ENCODE measurements around the gene DIPK1A. TPM values are rescaled to one million over a fixed set of nuclear protein-coding genes. Genes with fewer than 3 reads are reported as not detected.

DIPK1A gene
- total RNA-seq, 1 experiment from 2014 or later, result 4.8 TPM

DNA sequence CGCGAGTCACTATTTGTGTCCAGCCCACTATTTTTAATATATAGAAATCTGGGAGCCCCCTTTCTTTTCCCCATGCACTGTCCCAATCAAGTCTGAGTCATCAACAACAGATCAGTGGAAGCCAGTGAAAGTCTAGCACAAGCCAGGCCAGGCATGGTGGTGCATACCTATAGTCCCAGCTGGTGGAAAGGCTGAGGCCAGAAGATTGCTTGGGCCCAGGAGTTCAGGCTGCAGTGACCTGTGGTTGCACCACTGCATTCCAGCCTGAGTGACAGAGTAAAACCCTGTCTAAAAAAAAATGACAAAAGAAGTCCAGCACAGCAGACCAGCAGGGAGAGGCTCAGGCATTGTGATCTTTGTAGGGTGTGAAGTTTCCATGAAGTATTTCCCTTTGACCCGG, 138.4 kb downstream of the DIPK1A start:
- Mint-ChIP-seq H3K27ac (no peak overlapping the region), H3K9me3 (no peaks in the 10 kb centered on the region), H3K4me3 (no peak overlapping the region), H3K4me1 (peaks cover 2% of the 10 kb centered on the region; the same call in 1 of the 2 replicates), H3K27me3 (ENCODE audit: low read depth) (no peaks in the 10 kb centered on the region), H3K36me3 (no peaks in the 10 kb centered on the region)
- TF ChIP-seq E2F4 (CRISPR knock-in tag; IDR thresholded peaks at IDR 0.05; ENCODE audit: borderline replicate concordance, low read depth) (no peak), RELA (CRISPR knock-in tag; IDR thresholded peaks at IDR 0.05; ENCODE audit: borderline replicate concordance) (no peak), STAT6 (CRISPR knock-in tag; conservative IDR thresholded peaks at IDR 0.05; ENCODE audit: low read depth) (no peak), MYBL2 (CRISPR knock-in tag; IDR thresholded peaks at IDR 0.05) (no peak), CREB1 (CRISPR knock-in tag; IDR thresholded peaks at IDR 0.05) (no peak), CTCF (IDR thresholded peaks at IDR 0.05) (no peak), PRRX2 (CRISPR knock-in tag; IDR thresholded peaks at IDR 0.05) (no peak), MXD4 (CRISPR knock-in tag; IDR thresholded peaks at IDR 0.05; ENCODE audit: borderline replicate concordance) (no peak), SOX15 (CRISPR knock-in tag; IDR thresholded peaks at IDR 0.05) (no peak), FOXP1 (CRISPR knock-in tag; IDR thresholded peaks at IDR 0.05; ENCODE audit: borderline replicate concordance) (no peak), JUN (CRISPR knock-in tag; IDR thresholded peaks at IDR 0.05) (no peak), MAX (CRISPR knock-in tag; IDR thresholded peaks at IDR 0.05) (no peak), NFATC4 (CRISPR knock-in tag; IDR thresholded peaks at IDR 0.05) (no peak), ZNF232 (CRISPR knock-in tag; IDR thresholded peaks at IDR 0.05) (no peak), TP53 (CRISPR knock-in tag; IDR thresholded peaks at IDR 0.05) (no peak), NR2C2 (CRISPR knock-in tag; IDR thresholded peaks at IDR 0.05) (no peak)
- TF ChIP-seq, protein P1, sequence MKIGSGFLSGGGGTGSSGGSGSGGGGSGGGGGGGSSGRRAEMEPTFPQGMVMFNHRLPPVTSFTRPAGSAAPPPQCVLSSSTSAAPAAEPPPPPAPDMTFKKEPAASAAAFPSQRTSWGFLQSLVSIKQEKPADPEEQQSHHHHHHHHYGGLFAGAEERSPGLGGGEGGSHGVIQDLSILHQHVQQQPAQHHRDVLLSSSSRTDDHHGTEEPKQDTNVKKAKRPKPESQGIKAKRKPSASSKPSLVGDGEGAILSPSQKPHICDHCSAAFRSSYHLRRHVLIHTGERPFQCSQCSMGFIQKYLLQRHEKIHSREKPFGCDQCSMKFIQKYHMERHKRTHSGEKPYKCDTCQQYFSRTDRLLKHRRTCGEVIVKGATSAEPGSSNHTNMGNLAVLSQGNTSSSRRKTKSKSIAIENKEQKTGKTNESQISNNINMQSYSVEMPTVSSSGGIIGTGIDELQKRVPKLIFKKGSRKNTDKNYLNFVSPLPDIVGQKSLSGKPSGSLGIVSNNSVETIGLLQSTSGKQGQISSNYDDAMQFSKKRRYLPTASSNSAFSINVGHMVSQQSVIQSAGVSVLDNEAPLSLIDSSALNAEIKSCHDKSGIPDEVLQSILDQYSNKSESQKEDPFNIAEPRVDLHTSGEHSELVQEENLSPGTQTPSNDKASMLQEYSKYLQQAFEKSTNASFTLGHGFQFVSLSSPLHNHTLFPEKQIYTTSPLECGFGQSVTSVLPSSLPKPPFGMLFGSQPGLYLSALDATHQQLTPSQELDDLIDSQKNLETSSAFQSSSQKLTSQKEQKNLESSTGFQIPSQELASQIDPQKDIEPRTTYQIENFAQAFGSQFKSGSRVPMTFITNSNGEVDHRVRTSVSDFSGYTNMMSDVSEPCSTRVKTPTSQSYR (CRISPR knock-in tag; IDR thresholded peaks at IDR 0.05), result no peak
- TF ChIP-seq, protein P2, sequence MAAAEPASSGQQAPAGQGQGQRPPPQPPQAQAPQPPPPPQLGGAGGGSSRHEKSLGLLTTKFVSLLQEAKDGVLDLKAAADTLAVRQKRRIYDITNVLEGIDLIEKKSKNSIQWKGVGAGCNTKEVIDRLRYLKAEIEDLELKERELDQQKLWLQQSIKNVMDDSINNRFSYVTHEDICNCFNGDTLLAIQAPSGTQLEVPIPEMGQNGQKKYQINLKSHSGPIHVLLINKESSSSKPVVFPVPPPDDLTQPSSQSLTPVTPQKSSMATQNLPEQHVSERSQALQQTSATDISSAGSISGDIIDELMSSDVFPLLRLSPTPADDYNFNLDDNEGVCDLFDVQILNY (CRISPR knock-in tag; IDR thresholded peaks at IDR 0.05), result no peak
- TF ChIP-seq, protein P3, sequence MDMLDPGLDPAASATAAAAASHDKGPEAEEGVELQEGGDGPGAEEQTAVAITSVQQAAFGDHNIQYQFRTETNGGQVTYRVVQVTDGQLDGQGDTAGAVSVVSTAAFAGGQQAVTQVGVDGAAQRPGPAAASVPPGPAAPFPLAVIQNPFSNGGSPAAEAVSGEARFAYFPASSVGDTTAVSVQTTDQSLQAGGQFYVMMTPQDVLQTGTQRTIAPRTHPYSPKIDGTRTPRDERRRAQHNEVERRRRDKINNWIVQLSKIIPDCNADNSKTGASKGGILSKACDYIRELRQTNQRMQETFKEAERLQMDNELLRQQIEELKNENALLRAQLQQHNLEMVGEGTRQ (CRISPR knock-in tag; IDR thresholded peaks at IDR 0.05), result no peak
- no peak for DNase-seq (ENCODE audit: low spot score)
- no peak for ATAC-seq
- CTCF ChIA-PET, result no interaction called here
- POLR2A ChIA-PET, result no interaction called here
